Retinal pigment epithelial cell (primary cell): ENCODE data around the gene ANGPTL2.

Experiments used
- DNase-seq: peaks from one replicate; pipeline ENCODE4 v3.0.0-alpha.2; 2010; ENCODE audit warnings: low read depth
- H3K4me3 ChIP-seq: 2 replicates; pipeline ENCODE4 v1.5.1; 2011; ENCODE audit warnings: mild to moderate bottlenecking, low read length, control low read depth, moderate library complexity
- TF ChIP-seq, protein P1 (sequence below): conservative IDR thresholded peaks from 2 replicates; pipeline ENCODE4 v1.5.1; 2011; ENCODE audit warnings: low read depth, low read length, control low read depth, inconsistent platforms

Gene ANGPTL2

GRCh38 chr9:127144670-127145445, 22.4 kb upstream of the ANGPTL2 start:
- H3K4me3 ChIP-seq: no peak overlapping the region
- TF ChIP-seq, protein P1, sequence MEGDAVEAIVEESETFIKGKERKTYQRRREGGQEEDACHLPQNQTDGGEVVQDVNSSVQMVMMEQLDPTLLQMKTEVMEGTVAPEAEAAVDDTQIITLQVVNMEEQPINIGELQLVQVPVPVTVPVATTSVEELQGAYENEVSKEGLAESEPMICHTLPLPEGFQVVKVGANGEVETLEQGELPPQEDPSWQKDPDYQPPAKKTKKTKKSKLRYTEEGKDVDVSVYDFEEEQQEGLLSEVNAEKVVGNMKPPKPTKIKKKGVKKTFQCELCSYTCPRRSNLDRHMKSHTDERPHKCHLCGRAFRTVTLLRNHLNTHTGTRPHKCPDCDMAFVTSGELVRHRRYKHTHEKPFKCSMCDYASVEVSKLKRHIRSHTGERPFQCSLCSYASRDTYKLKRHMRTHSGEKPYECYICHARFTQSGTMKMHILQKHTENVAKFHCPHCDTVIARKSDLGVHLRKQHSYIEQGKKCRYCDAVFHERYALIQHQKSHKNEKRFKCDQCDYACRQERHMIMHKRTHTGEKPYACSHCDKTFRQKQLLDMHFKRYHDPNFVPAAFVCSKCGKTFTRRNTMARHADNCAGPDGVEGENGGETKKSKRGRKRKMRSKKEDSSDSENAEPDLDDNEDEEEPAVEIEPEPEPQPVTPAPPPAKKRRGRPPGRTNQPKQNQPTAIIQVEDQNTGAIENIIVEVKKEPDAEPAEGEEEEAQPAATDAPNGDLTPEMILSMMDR: no peak
- no peak for DNase-seq

DNA sequence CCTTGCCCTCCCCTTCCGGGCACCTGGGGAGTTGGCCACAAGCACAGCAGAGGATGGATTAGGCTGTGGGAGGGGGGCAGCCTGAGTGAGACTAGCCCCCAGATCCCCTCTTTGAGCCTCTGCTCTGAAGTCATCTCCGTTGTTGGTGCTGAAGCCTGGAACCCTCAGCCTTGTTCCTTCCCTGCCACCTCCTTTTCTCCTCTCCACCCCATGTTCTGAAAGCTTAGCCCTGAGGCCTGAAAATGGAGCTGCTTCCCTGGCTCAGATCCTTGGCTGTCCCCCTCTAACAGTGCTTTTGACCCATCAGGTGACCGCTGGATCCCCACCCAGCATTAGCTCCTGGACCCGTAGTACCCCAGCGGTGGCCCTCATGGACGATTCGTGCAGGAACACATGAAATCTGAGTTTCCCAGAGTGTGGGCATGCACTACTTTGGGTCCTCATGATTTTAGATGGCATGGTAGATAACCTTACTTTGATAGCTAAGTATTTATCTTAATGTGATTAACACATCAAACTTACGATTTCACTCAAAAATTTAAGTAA, 21.6 kb upstream of the ANGPTL2 start:
- no peak for DNase-seq
- H3K4me3 ChIP-seq: no peak overlapping the region
- TF ChIP-seq, protein P1: no peak

GRCh38 chr9:127142931-127143464, 20.6 kb upstream of the ANGPTL2 start:
- no peak for DNase-seq
- TF ChIP-seq, protein P1: no peak
- H3K4me3 ChIP-seq: no peak overlapping the region

DNA sequence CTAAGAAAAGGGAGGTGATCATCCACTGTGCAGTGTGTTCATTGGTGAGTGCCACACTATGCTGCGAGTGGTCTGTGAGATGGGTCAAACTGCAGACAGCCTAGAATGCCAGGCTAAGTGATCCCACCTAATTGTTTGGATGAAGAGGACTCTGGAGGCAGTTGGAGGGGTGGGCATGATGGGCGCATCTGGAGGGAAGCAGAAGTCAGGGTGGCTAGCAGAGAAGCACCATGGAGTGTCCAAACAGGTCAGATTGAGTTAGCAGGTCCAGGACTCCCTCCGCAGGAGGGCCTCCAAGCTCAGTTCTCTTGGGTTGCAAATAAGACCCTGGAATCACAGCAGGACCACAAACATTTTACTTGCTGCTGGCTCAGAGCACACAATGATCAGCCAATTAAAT, 19.9 kb upstream of the ANGPTL2 start:
- no peak for DNase-seq
- H3K4me3 ChIP-seq: no peak overlapping the region
- TF ChIP-seq, protein P1: no peak

- no peak for DNase-seq
- H3K4me3 ChIP-seq: no peak overlapping the region
- TF ChIP-seq, protein P1: no peak
Measured at GRCh38 chr9:127140842-127141675, 18.6 kb upstream of the ANGPTL2 start.

DNA sequence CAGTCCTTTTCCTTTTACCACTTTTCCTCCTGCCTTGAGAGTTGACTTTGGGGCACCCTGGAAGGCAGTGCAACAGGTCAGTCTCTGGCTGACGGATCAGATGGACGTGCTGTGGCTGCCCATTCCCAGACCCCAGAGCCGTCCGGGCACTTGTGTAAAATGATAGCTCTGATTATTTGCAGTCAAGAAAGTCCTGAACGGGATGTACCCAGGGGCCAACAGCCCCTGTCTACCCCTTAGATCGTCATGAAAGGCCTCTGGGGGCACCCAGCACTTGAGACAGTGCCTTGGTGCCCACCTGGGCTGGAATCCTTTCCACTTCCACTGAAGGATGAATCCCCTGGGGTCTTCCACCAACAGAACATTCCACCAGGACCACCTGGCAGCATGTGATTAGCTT, 17.7 kb upstream of the ANGPTL2 start:
- no peak for DNase-seq
- TF ChIP-seq, protein P1: no peak

More for the DNA sequence above, 17.7 kb upstream of the ANGPTL2 start:
- H3K4me3 ChIP-seq: no peak overlapping the region
